ACC112 (cell line): ENCODE measurements around the gene BUD31.
A peak's percentile ranks its signal among the peaks of the same experiment; 100 is the strongest.
"Not testable (repeated sequence)": the region's sequence is repeated elsewhere in the genome, so short reads cannot be mapped to it uniquely, and the experiment has no call there.

ENCODE experiments used
- H2AFZ ChIP-seq: fragments of 200-600 bp; sonication (generic); one replicate; pipeline ENCODE4 v1.6.0; 2017; ENCODE audit warnings: antibody characterized with exemption, low read length; ENCODE audit not compliant: unreplicated experiment
- H3K27ac ChIP-seq: fragments of 200-600 bp; sonication (generic); 2 replicates; pipeline ENCODE4 v1.5.1; 2014; ENCODE audit warnings: low read depth, mild to moderate bottlenecking, antibody characterized with exemption, low read length, moderate library complexity
- H3K27me3 ChIP-seq: fragments of 200-600 bp; sonication (generic); 2 replicates; pipeline ENCODE4 v1.6.1; 2014; ENCODE audit warnings: mild to moderate bottlenecking, antibody characterized with exemption, low read length, moderate library complexity, mixed read lengths; ENCODE audit not compliant: insufficient read depth
- H3K36me3 ChIP-seq: fragments of 200-600 bp; sonication (generic); 2 replicates; pipeline ENCODE4 v1.6.1; 2016; ENCODE audit warnings: mild to moderate bottlenecking, antibody characterized with exemption, low read length, moderate library complexity, mixed read lengths; ENCODE audit not compliant: insufficient read depth
- H3K4me1 ChIP-seq: fragments of 200-600 bp; sonication (generic); one replicate; pipeline ENCODE4 v1.6.1; 2016; ENCODE audit warnings: low read length, mixed read lengths; ENCODE audit not compliant: insufficient read depth, unreplicated experiment, control insufficient read depth
- H3K4me3 ChIP-seq: fragments of 200-600 bp; sonication (generic); 2 replicates; pipeline ENCODE4 v1.5.1; 2014; ENCODE audit warnings: mild to moderate bottlenecking, low read depth, low read length
- H3K79me2 ChIP-seq: fragments of 200-600 bp; sonication (generic); one replicate; pipeline ENCODE4 v1.6.0; 2016; ENCODE audit warnings: low read length; ENCODE audit not compliant: control insufficient read depth, unreplicated experiment, insufficient read depth

BUD31 gene

DNA sequence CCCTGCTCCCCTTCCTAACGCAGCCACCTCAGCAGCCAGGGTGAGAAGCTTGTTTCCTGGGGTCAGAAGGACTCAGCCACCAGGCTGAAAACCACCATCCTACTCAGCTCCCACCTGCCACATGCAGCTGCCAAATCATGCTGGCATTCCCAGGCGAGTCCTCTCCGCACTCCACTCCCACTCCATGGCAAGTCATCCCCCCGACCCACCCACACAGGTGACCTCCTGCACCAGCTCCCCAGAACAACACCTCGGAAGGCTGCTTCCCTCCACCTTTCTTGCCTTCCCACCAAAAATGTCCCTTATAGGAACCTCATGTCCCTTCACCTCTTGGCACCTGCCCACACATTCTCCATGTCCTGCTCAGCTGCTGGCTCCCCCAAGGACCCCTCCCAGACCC is 5.0 kb upstream of the BUD31 start:
- H3K4me3 ChIP-seq = no peak overlapping the region
- peaks cover 53% of the 10 kb centered on the region for H3K79me2 ChIP-seq
- H3K36me3 ChIP-seq = peaks cover 19% of the 10 kb centered on the region; the same call in 1 of the 2 replicates
- H3K27me3 ChIP-seq = no peaks in the 10 kb centered on the region
- H2AFZ ChIP-seq = no peak overlapping the region
- H3K27ac ChIP-seq = peak overlapping the region; percentile 14; the same call in 1 of the 2 replicates
- peaks cover 32% of the 10 kb centered on the region for H3K4me1 ChIP-seq

- H3K27ac ChIP-seq = peak overlapping the region; percentile 14; the same call in 1 of the 2 replicates
- peaks cover 14% of the 10 kb centered on the region; the same call in 1 of the 2 replicates for H3K36me3 ChIP-seq
- H3K4me1 ChIP-seq = peaks cover 32% of the 10 kb centered on the region
- H3K4me3 ChIP-seq = no peak overlapping the region
- no peaks in the 10 kb centered on the region for H3K27me3 ChIP-seq
- no peak overlapping the region for H2AFZ ChIP-seq
- peaks cover 59% of the 10 kb centered on the region for H3K79me2 ChIP-seq
Measured at GRCh38 chr7:99404235-99404976, 4.4 kb upstream of the BUD31 start.

DNA sequence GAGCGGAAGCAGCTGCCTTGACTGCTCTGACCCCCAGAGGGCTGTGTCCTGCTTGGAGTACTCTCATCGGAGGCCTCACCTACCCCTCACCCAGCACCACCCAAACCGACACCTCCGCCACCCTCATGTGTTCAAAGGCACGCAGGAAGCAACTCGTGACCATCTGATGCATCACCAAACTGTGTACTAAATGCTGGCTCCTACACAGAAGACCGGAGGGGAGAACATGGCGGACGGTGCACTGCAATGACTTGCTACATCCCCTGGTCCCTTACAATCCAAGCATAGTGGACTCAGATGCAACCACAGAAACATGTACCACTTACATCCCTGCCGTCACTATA is 3.8 kb upstream of the BUD31 start:
- H3K27ac ChIP-seq = no peak overlapping the region
- H3K4me1 ChIP-seq = peaks cover 34% of the 10 kb centered on the region
- no peak overlapping the region for H3K4me3 ChIP-seq
- peaks cover 64% of the 10 kb centered on the region for H3K79me2 ChIP-seq
- no peak overlapping the region for H2AFZ ChIP-seq
- no peaks in the 10 kb centered on the region for H3K27me3 ChIP-seq
- peaks cover 9% of the 10 kb centered on the region; the same call in 1 of the 2 replicates for H3K36me3 ChIP-seq

DNA sequence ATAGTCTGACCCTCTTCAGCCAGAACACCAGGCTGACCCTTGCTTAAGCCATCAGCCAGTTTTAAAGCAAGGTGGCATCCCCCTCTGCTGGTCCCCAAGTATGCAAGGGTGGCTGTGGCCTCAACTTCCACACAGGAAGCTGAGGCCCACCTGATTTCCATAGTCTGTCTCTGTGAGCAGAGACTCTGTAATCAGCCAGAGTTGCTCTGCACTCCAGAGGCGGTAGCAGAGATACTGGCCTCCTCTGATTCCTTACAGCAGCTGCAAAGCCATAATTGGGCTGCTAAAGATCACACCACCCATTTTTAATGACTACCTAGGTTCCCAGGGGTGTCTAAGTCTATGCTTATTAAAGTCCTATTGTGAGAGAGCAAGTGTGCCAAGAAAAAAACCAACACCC is 2.2 kb upstream of the BUD31 start:
- no peak overlapping the region for H2AFZ ChIP-seq
- H3K4me3 ChIP-seq = peak overlapping the region; percentile 99
- peaks cover 76% of the 10 kb centered on the region for H3K79me2 ChIP-seq
- peaks cover 11% of the 10 kb centered on the region for H3K36me3 ChIP-seq
- H3K27me3 ChIP-seq = no peaks in the 10 kb centered on the region
- H3K4me1 ChIP-seq = peaks cover 43% of the 10 kb centered on the region
- H3K27ac ChIP-seq = no peak overlapping the region

- Histone ChIP-seq H3K4me1 (peaks cover 43% of the 10 kb centered on the region), H3K36me3 (peaks cover 11% of the 10 kb centered on the region), H2AFZ (peak overlapping the region; percentile 99), H3K79me2 (peaks cover 77% of the 10 kb centered on the region), H3K4me3 (peak overlapping the region; percentile 99), H3K27ac (peak overlapping the region; percentile 97), H3K27me3 (no peaks in the 10 kb centered on the region)
Measured at GRCh38 chr7:99407872-99408378, 844 bp upstream of the BUD31 start.

GRCh38 chr7:99409192-99409572 is 413 bp downstream of the BUD31 start:
- Histone ChIP-seq H3K79me2 (peaks cover 71% of the 10 kb centered on the region), H3K27ac (peak overlapping the region; percentile 97), H3K4me1 (peaks cover 40% of the 10 kb centered on the region), H3K27me3 (no peaks in the 10 kb centered on the region), H3K4me3 (peak overlapping the region; percentile 99), H2AFZ (no peak overlapping the region), H3K36me3 (peaks cover 12% of the 10 kb centered on the region)

- Histone ChIP-seq H3K27ac (0 out of 2 replicates have a peak overlapping the region, but pooled peaks have one; percentile 97), H3K36me3 (peaks cover 12% of the 10 kb centered on the region), H3K79me2 (peaks cover 65% of the 10 kb centered on the region), H3K4me3 (peak overlapping the region; percentile 99), H3K27me3 (no peaks in the 10 kb centered on the region), H2AFZ (no peak overlapping the region), H3K4me1 (peaks cover 34% of the 10 kb centered on the region)
Measured at GRCh38 chr7:99409806-99410205, 1.0 kb downstream of the BUD31 start.

DNA sequence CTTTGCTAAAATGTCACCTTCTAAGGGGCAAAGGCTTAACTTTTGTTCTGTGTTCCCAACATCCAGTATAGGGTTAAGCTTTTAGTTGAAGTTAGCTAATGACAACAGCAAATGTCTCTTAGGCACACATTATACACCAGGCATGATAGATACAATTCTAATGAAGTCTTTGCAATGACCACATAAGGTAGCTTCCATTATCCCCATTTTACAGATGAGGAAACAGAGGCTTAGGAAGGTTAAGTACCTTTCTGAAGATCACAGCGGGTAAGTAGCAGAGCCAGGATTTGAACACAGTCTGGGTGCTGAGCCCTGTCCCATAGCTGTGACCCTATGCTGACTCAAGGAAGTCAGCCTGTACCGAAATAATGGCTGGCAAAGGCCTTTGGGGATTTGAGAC is 1.9 kb downstream of the BUD31 start:
- peaks cover 12% of the 10 kb centered on the region for H3K36me3 ChIP-seq
- H3K27me3 ChIP-seq = no peaks in the 10 kb centered on the region

GRCh38 chr7:99415513-99416127 is 6.9 kb downstream of the BUD31 start:
- H3K27ac ChIP-seq, H3K4me1 ChIP-seq, H3K27me3 ChIP-seq, H3K4me3 ChIP-seq, H2AFZ ChIP-seq: not testable (repeated sequence)
- Histone ChIP-seq H3K79me2 (peaks cover 12% of the 10 kb centered on the region), H3K36me3 (peaks cover 20% of the 10 kb centered on the region)

More for the DNA sequence above, 1.9 kb downstream of the BUD31 start:
- H3K27ac ChIP-seq = no peak overlapping the region
- H2AFZ ChIP-seq = no peak overlapping the region
- peak overlapping the region; percentile 99; the same call in 1 of the 2 replicates for H3K4me3 ChIP-seq
- peaks cover 27% of the 10 kb centered on the region for H3K4me1 ChIP-seq
- peaks cover 56% of the 10 kb centered on the region for H3K79me2 ChIP-seq

DNA sequence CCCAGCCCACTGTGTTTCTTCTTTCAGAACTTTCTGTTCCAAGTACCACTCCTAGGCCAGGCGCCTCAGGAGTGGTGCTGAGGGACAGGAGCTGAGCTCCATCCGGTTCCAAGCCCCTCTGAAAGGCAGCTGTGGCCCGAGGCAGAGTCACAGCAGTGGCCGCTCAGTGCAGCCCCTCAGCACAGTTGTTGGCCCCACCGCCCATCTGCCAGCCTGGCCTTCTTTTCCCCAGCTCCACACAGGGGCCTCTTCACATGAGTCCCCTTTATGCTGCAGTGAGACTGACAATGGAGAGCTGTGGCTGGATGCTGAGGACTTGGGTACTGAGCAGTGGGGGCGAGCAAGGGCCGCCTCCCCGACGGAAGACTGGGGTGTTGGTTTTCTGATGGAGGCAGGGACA is 9.5 kb downstream of the BUD31 start:
- no peaks in the 10 kb centered on the region for H3K27me3 ChIP-seq
- no peak overlapping the region for H3K27ac ChIP-seq
- peaks cover 2% of the 10 kb centered on the region for H3K79me2 ChIP-seq
- H3K36me3 ChIP-seq = peaks cover 11% of the 10 kb centered on the region; the same call in 1 of the 2 replicates
- H3K4me3 ChIP-seq = no peak overlapping the region
- H3K4me1 ChIP-seq = no peaks in the 10 kb centered on the region
- H2AFZ ChIP-seq = no peak overlapping the region
